ENCODE results near the gene PTPRG. TPM values are rescaled to one million over a fixed set of nuclear protein-coding genes. Genes with fewer than 3 reads are reported as not detected.

PTPRG gene
- total and polyA plus RNA-seq, 2 experiments from 2014 or later, result 24.4 to 131 TPM

- Histone ChIP-seq H3K27ac (ENCODE audit: low read depth) (no peak overlapping the region), H4K20me1 (replicated peaks; ENCODE audit: insufficient read depth) (no peaks in the 10 kb centered on the region), H3K79me2 (replicated peaks; ENCODE audit: insufficient read depth) (peaks cover 84% of the 10 kb centered on the region), H2AFZ (no peak overlapping the region), H3K27me3 (ENCODE audit: insufficient read depth) (no peaks in the 10 kb centered on the region), H3K36me3 (ENCODE audit: insufficient read depth) (no peaks in the 10 kb centered on the region), H3K4me2 (peak overlapping the region; percentile 55), H3K9me2 (ENCODE audit: insufficient read depth) (no peaks in the 10 kb centered on the region), H3K4me3 (no peak overlapping the region), H3F3A (replicated peaks; ENCODE audit: low read depth) (peaks cover 7% of the 10 kb centered on the region), H3K4me1 (ENCODE audit: insufficient read depth) (peaks cover 87% of the 10 kb centered on the region)
- DNase-seq (ENCODE audit: low spot score), result no peak
- H3K4me3 Mint-ChIP-seq, result no peak overlapping the region
- no peaks in the 10 kb centered on the region for H3K9me3 Mint-ChIP-seq
- ATAC-seq, result no peak
- H3K27me3 Mint-ChIP-seq (ENCODE audit: insufficient read depth, low read depth, poor library complexity), result peaks cover 22% of the 10 kb centered on the region
- peaks cover 21% of the 10 kb centered on the region for H3K36me3 Mint-ChIP-seq (ENCODE audit: low read depth)
- TF ChIP-seq EZH2 (IDR thresholded peaks at IDR 0.05; ENCODE audit: low read depth, unreplicated experiment) (no peak), CREB1 (CRISPR knock-in tag; IDR thresholded peaks at IDR 0.05; ENCODE audit: low read depth) (no peak), STAT1 (IDR thresholded peaks at IDR 0.05; ENCODE audit: unreplicated experiment) (no peak), ETS1 (IDR thresholded peaks at IDR 0.05) (no peak), ZNF114 (CRISPR knock-in tag; IDR thresholded peaks at IDR 0.05) (no peak), POLR2AphosphoS5 (IDR thresholded peaks at IDR 0.05; ENCODE audit: low read depth) (no peak), NANOG (IDR thresholded peaks at IDR 0.05; ENCODE audit: borderline replicate concordance) (no peak), REST (IDR thresholded peaks at IDR 0.05; ENCODE audit: unreplicated experiment) (no peak), ZNF331 (CRISPR knock-in tag; IDR thresholded peaks at IDR 0.05; ENCODE audit: low read depth) (no peak), ZNF462 (CRISPR knock-in tag; IDR thresholded peaks at IDR 0.05) (no peak), EZH2phosphoT487 (IDR thresholded peaks at IDR 0.05; ENCODE audit: unreplicated experiment) (no peak), JUNB (IDR thresholded peaks at IDR 0.05; ENCODE audit: unreplicated experiment) (no peak), CTCF (conservative IDR thresholded peaks at IDR 0.05; ENCODE audit: low read depth in 2 of 2) (no peak)
- peaks cover 89% of the 10 kb centered on the region for H3K4me1 Mint-ChIP-seq
- no peak overlapping the region for H3K27ac Mint-ChIP-seq
These were observed 128.6 kb downstream of the PTPRG start for GRCh38 chr3:61690016-61690415.

Data from GM23338 (cell line).